GM21528 (cell line): ENCODE data around the gene TNFSF13.

Experiments used
- ATAC-seq: cut with Tn5 transposase; IDR thresholded peaks from one replicate; pipeline ENCODE4 v1.9.1; 2021; ENCODE audit warnings: mild to moderate bottlenecking, moderate library complexity; ENCODE audit not compliant: unreplicated experiment, low FRiP score

The TNFSF13 gene

GRCh38 chr17:7558544-7559319 lies at the start of gene TNFSF13:
Gene TNFSF13 (plus strand): TSS chr17:7558750. CDS start chr17:7559040, 290 bp downstream.
- ATAC-seq: no peak

- ATAC-seq: no peak
Measured at GRCh38 chr17:7508846-7509245, 49.7 kb upstream of the TNFSF13 start.

- ATAC-seq: no peak
Measured at GRCh38 chr17:7509937-7510336, 48.6 kb upstream of the TNFSF13 start.

GRCh38 chr17:7511108-7511507 lies 47.4 kb upstream of the TNFSF13 start:
- ATAC-seq: no peak

- no peak for ATAC-seq
Measured at GRCh38 chr17:7512105-7512504, 46.4 kb upstream of the TNFSF13 start.

- ATAC-seq: no peak
Measured at GRCh38 chr17:7512824-7513540, 45.6 kb upstream of the TNFSF13 start.

- no peak for ATAC-seq
Measured at GRCh38 chr17:7513850-7514419, 44.6 kb upstream of the TNFSF13 start.

GRCh38 chr17:7515911-7516610 lies 42.5 kb upstream of the TNFSF13 start:
- ATAC-seq: no peak

GRCh38 chr17:7523033-7523432 lies 35.5 kb upstream of the TNFSF13 start:
- no peak for ATAC-seq

GRCh38 chr17:7528842-7529241 lies 29.7 kb upstream of the TNFSF13 start:
- no peak for ATAC-seq

- ATAC-seq: no peak
Measured at GRCh38 chr17:7530023-7530900, 28.3 kb upstream of the TNFSF13 start.

GRCh38 chr17:7538050-7538449 lies 20.5 kb upstream of the TNFSF13 start:
- no peak for ATAC-seq

- ATAC-seq: no peak
Measured at GRCh38 chr17:7538891-7539545, 19.5 kb upstream of the TNFSF13 start.

- no peak for ATAC-seq
Measured at GRCh38 chr17:7541074-7541621, 17.4 kb upstream of the TNFSF13 start.

- ATAC-seq: no peak
Measured at GRCh38 chr17:7544911-7545310, 13.6 kb upstream of the TNFSF13 start.

GRCh38 chr17:7548585-7549400 lies 9.8 kb upstream of the TNFSF13 start, which contains the start of gene TNFSF12:
Gene TNFSF12 (plus strand): TSS chr17:7549058. CDS start chr17:7549154, 96 bp downstream.
- no peak for ATAC-seq

GRCh38 chr17:7549401-7550055 lies 9.0 kb upstream of the TNFSF13 start:
- no peak for ATAC-seq

GRCh38 chr17:7550344-7550743 lies 8.2 kb upstream of the TNFSF13 start:
- no peak for ATAC-seq
